ENCODE data around the gene REELD1. TPM values are rescaled to one million over a fixed set of nuclear protein-coding genes. Genes with fewer than 3 reads are reported as not detected.

REELD1 gene
- total and polyA plus RNA-seq, 2 experiments from 2014 or later: not detected

- Histone ChIP-seq H2AFZ (no peak overlapping the region), H3K27me3 (replicated peaks; ENCODE audit: insufficient read depth) (no peaks in the 10 kb centered on the region), H3K9me3 (ENCODE audit: low read depth) (no peaks in the 10 kb centered on the region), H3K9ac (no peak overlapping the region), H3K4me2 (ENCODE audit: unreplicated experiment) (no peak overlapping the region), H3K79me2 (ENCODE audit: insufficient read depth) (no peaks in the 10 kb centered on the region), H3K4me1 (ENCODE audit: insufficient read depth) (peaks cover 6% of the 10 kb centered on the region), H3K27ac (no peak overlapping the region), H3K36me3 (ENCODE audit: low read depth) (no peaks in the 10 kb centered on the region), H3K4me3 (no peak overlapping the region), H3F3A (ENCODE audit: insufficient read depth) (peaks cover 8% of the 10 kb centered on the region), H3K9me2 (ENCODE audit: insufficient read depth) (no peaks in the 10 kb centered on the region), H4K20me1 (ENCODE audit: insufficient read depth) (no peaks in the 10 kb centered on the region)
- WGBS, 2 experiments (ENCODE audit: low coverage in 1 of 2, low lambda C conversion rate in 2 of 2, missing lambda C conversion rate in 2 of 2): 82 to 83% methylated on average over 5 of the region's 5 CpGs
- no peak for TF ChIP-seq EZH2 (IDR thresholded peaks at IDR 0.05; ENCODE audit: insufficient read depth, poor library complexity, severe bottlenecking)
- TF ChIP-seq EZH2phosphoT487 (IDR thresholded peaks at IDR 0.05; ENCODE audit: insufficient read depth, low read depth): no peak
- DNase-seq: no peak
- in situ Hi-C loops (cut with MboI): no loop called here
Observed at GRCh38 chr4:146236216-146236615, 21.9 kb downstream of the REELD1 start.

- WGBS, 2 experiments (ENCODE audit: low coverage in 1 of 2, low lambda C conversion rate in 2 of 2, missing lambda C conversion rate in 2 of 2): 90 to 92% methylated on average over 6 of the region's 6 CpGs
- peaks cover 14% of the 10 kb centered on the region for H3K4me1 ChIP-seq (ENCODE audit: insufficient read depth)
- H3F3A ChIP-seq (ENCODE audit: insufficient read depth): peaks cover 12% of the 10 kb centered on the region
- no peaks in the 10 kb centered on the region for H3K9me2 ChIP-seq (ENCODE audit: insufficient read depth)
- H3K9me3 ChIP-seq (ENCODE audit: low read depth): no peaks in the 10 kb centered on the region
- DNase-seq: no peak
- no peak overlapping the region for H2AFZ ChIP-seq
- TF ChIP-seq EZH2phosphoT487 (IDR thresholded peaks at IDR 0.05; ENCODE audit: insufficient read depth, low read depth): no peak
- no peak for TF ChIP-seq EZH2 (IDR thresholded peaks at IDR 0.05; ENCODE audit: insufficient read depth, poor library complexity, severe bottlenecking)
- no peak overlapping the region for H3K4me3 ChIP-seq
- no peak overlapping the region for H3K9ac ChIP-seq
- H3K4me2 ChIP-seq (ENCODE audit: unreplicated experiment): no peak overlapping the region
- no peaks in the 10 kb centered on the region for H3K27me3 ChIP-seq (replicated peaks; ENCODE audit: insufficient read depth)
- no peaks in the 10 kb centered on the region for H4K20me1 ChIP-seq (ENCODE audit: insufficient read depth)
- no peaks in the 10 kb centered on the region for H3K79me2 ChIP-seq (ENCODE audit: insufficient read depth)
- in situ Hi-C loops (cut with MboI): no loop called here
- H3K36me3 ChIP-seq (ENCODE audit: low read depth): no peaks in the 10 kb centered on the region
- H3K27ac ChIP-seq: no peak overlapping the region
Observed at GRCh38 chr4:146237092-146237491, 22.8 kb downstream of the REELD1 start.

GRCh38 chr4:146238107-146238506, 23.8 kb downstream of the REELD1 start:
- TF ChIP-seq EZH2 (IDR thresholded peaks at IDR 0.05; ENCODE audit: insufficient read depth, poor library complexity, severe bottlenecking) (no peak), EZH2phosphoT487 (IDR thresholded peaks at IDR 0.05; ENCODE audit: insufficient read depth, low read depth) (no peak)
- H3K9ac ChIP-seq: no peak overlapping the region
- H3K36me3 ChIP-seq (ENCODE audit: low read depth): no peaks in the 10 kb centered on the region
- no peak overlapping the region for H3K4me2 ChIP-seq (ENCODE audit: unreplicated experiment)
- no peak overlapping the region for H3K27ac ChIP-seq
- in situ Hi-C loops (cut with MboI): no loop called here
- no peak overlapping the region for H3K4me3 ChIP-seq
- H3K27me3 ChIP-seq (replicated peaks; ENCODE audit: insufficient read depth): no peaks in the 10 kb centered on the region
- H2AFZ ChIP-seq: no peak overlapping the region
- no peak for DNase-seq
- no peaks in the 10 kb centered on the region for H3K79me2 ChIP-seq (ENCODE audit: insufficient read depth)
- no peaks in the 10 kb centered on the region for H3K9me3 ChIP-seq (ENCODE audit: low read depth)
- WGBS, 2 experiments (ENCODE audit: low coverage in 1 of 2, low lambda C conversion rate in 2 of 2, missing lambda C conversion rate in 2 of 2): 88% methylated on average over 3 of the region's 3 CpGs
- peaks cover 12% of the 10 kb centered on the region for H3F3A ChIP-seq (ENCODE audit: insufficient read depth)
- peaks cover 24% of the 10 kb centered on the region for H3K4me1 ChIP-seq (ENCODE audit: insufficient read depth)
- H3K9me2 ChIP-seq (ENCODE audit: insufficient read depth): no peaks in the 10 kb centered on the region
- H4K20me1 ChIP-seq (ENCODE audit: insufficient read depth): no peaks in the 10 kb centered on the region

GRCh38 chr4:146243141-146243882, 29.0 kb downstream of the REELD1 start:
- Histone ChIP-seq H2AFZ (no peak overlapping the region), H3K79me2 (ENCODE audit: insufficient read depth) (no peaks in the 10 kb centered on the region), H3K9me2 (ENCODE audit: insufficient read depth) (no peaks in the 10 kb centered on the region), H3K9ac (no peak overlapping the region), H3K27ac (no peak overlapping the region), H3F3A (ENCODE audit: insufficient read depth) (peaks cover 30% of the 10 kb centered on the region), H3K4me2 (ENCODE audit: unreplicated experiment) (no peak overlapping the region), H3K4me3 (no peak overlapping the region), H4K20me1 (ENCODE audit: insufficient read depth) (no peaks in the 10 kb centered on the region), H3K9me3 (ENCODE audit: low read depth) (no peaks in the 10 kb centered on the region), H3K36me3 (ENCODE audit: low read depth) (no peaks in the 10 kb centered on the region), H3K4me1 (ENCODE audit: insufficient read depth) (peaks cover 41% of the 10 kb centered on the region), H3K27me3 (replicated peaks; ENCODE audit: insufficient read depth) (no peaks in the 10 kb centered on the region)
- no peak for TF ChIP-seq EZH2phosphoT487 (IDR thresholded peaks at IDR 0.05; ENCODE audit: insufficient read depth, low read depth)
- no peak for TF ChIP-seq EZH2 (IDR thresholded peaks at IDR 0.05; ENCODE audit: insufficient read depth, poor library complexity, severe bottlenecking)
- DNase-seq: peak; percentile 45
- WGBS, 2 experiments (ENCODE audit: low coverage in 1 of 2, low lambda C conversion rate in 2 of 2, missing lambda C conversion rate in 2 of 2): 65 to 68% methylated on average over 23 to 24 of the region's 24 CpGs
- in situ Hi-C loops (cut with MboI): no loop called here

Data from GM23248 (cell line).